ENCODE data around the gene ELMOD3.
"Not testable (repeated sequence)": the region's sequence is repeated elsewhere in the genome, so short reads cannot be mapped to it uniquely, and the experiment has no call there.

The ELMOD3 gene

DNA sequence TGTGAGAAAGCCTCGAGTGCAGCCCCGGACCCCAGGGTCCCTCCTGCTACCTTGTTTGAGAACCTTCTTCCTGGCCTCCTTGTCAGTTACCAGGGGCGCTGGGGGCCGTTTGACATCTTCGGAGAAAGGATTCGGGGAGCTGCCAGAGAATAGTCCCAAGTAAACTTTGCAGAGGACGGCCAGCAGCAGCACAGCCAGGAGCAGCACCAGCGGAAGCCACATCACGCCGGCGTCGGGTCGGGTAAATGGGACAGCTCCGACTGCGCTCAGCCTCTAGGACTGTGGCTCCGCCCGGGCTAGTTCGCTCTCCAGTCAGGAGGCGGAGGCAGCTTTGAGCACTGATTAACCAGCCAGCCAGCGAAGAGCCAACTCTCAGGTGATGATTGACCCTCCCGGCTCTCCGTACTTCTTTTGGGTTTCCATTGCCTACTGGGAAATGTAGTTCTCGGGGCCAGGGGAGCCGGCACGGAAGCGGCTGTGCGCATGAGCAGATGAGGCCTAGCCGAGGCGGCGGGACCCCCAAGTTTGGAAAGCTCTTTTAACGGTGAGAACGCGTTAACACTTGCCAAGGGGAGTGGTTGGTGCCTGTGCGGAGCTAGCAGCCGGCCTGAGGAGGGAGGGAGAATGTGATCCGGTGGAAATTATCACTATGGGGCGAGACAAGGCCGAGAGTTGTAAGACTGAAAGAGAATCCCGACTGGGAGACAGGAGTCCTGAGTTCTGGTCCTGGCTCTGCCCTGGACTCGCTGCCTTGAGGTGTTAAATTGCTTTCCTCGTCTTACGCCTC lies at the start of gene ELMOD3, which contains the start of gene RETSAT:
ELMOD3 (plus strand) TSS at position 484 of the 787 bp plus-strand sequence. CDS start 2,430 bp downstream, outside the sequence.
RETSAT (minus strand) TSS at position 243 of the 787 bp plus-strand sequence; CDS start at position 222, 21 bp downstream.
- DNase-seq (ENCODE audit: insufficient read length, low spot score) = peak; percentile 93
- peak; percentile 97 for FAIRE-seq

DNA sequence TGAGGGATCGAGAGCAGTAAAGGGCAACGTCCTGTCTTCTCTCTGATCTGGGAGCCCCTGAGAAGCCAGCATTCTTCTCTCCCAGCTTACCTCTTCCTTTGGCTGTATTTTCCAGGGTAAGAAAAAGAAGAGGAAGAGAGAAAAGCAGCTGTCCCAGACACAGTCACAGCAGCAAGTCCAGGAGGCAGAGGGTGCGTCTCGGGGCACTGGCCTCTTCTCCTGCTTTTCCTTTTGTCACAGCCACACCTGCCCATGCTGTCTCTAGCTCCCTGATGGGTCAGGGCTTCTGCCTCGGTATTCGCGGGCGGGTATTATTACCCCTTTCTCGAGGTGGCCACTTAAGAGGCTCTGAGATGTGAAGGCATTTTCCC lies 47.1 kb upstream of the ELMOD3 start:
- FAIRE-seq (no peak), DNase-seq (ENCODE audit: insufficient read length, low spot score) (no peak)

DNA sequence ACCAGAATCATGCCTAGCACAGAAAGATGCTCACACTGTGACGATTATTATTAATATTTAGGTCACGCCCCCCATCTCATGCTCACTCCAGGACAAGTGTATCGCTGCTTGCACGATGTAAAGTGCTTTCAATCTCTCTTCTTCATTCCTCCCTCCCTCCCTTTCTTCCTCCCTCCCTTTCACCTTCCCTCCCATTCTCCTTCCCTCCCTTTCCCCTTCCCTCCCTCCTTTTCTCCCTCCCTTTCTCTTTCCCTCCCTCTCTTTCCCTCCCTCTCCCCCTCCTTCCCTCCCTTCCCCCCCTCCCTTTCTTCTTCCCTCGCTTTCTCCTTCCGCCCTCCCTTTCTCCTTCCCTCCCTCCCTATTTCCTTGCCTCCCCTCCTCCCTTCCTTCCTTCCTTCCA lies 46.4 kb upstream of the ELMOD3 start:
- DNase-seq (ENCODE audit: insufficient read length, low spot score) (no peak), FAIRE-seq (no peak)

DNA sequence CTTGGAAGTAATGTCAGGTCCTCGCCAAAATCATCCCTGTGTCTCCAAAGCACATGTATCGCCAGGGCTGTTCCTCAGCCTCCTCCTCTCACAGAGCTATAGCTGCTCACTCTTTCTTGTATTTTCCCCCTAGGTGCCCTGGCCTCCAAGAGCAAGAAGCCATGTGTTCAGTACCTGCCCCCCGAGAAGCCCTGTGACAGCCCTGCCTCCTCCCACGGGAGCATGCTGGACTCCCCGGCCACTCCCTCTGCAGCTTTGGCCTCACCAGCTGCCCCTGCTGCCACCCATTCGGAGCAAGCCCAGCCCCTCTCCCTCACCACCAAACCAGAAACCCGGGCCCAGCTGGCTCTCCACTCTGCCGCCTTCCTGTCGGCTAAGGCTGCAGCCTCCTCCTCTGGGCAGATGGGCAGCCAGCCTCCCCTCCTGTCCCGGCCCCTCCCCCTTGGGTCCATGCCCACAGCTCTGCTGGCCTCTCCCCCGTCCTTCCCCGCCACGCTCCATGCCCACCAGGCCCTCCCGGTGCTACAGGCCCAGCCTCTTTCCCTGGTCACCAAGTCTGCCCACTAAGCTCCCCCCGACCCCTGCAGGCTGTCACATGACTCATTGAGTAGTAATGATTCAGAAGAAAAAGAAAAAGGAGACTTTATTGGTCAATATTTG lies 45.5 kb upstream of the ELMOD3 start:
- DNase-seq (ENCODE audit: insufficient read length, low spot score) (no peak), FAIRE-seq (no peak)

DNA sequence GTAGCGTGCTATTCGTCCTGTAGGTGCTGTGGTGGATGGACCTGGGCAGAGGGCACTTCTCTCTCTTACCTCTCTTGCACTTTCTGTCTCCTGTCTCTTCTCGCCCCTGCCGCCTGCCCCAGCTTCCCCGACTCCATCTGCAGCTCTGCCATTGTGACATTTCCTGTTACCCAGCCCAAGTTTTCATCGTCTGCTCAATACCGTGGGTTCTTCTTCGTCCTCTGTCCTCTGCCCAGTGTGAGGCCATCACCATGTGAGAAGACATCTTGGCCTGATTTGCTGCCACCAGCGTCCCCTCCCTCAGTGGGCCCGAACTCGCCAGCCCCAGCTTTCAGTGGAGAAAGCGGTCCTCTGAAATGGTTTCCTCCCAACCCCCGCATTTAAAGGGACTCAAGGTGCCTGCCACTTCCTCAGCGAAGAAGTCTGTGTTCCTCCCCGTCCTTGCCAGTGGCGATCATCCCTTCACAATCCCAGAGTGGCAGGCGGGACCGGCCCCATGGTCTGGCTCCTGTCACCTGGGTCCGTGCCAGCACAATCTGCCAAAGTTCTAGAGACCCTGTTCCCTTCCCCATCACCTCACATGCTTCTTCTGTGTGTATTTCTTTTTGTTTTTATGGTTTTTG lies 44.8 kb upstream of the ELMOD3 start:
- no peak for DNase-seq (ENCODE audit: insufficient read length, low spot score)
- no peak for FAIRE-seq

DNA sequence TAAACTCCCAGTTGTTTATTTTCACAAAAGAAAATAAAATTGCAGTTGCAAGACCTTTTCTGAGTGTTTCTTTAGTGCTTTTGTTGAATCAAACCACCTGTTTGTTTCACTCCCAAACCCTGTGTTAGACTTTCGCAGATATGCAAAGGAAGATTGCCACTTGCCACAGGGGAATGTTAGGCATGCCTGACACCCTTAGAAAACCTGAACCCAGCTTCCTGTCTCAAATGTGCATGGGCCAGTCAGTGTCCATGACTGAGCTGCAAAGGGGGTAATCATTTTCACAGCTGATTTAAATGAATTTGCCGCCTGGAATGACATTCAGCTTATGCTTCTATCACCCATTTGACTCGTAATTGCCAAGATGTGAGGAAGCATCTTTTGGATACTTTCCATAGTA lies 44.2 kb upstream of the ELMOD3 start:
- FAIRE-seq = no peak

DNA sequence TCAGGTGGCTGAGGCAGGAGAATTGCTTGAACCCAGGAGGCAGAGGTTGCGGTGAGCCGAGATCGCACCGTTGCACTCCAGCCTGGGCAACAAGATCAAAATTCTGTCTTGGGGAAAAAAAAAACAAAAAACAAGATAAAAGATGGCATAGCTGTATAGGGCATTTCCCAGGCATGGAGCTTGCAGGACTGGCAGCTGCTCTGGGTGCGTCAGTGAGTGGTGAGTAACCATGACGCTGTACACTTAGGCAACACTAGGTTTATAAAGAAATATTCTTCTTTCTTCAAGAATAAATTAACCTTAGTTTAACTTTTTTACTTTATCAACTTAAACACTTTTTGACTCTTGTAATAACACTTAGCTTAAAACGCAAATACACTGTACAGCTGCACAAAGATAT lies 42.2 kb upstream of the ELMOD3 start:
- FAIRE-seq (no peak), DNase-seq (ENCODE audit: insufficient read length, low spot score) (no peak)

More for the DNA sequence above, 44.2 kb upstream of the ELMOD3 start:
- no peak for DNase-seq (ENCODE audit: insufficient read length, low spot score)

DNA sequence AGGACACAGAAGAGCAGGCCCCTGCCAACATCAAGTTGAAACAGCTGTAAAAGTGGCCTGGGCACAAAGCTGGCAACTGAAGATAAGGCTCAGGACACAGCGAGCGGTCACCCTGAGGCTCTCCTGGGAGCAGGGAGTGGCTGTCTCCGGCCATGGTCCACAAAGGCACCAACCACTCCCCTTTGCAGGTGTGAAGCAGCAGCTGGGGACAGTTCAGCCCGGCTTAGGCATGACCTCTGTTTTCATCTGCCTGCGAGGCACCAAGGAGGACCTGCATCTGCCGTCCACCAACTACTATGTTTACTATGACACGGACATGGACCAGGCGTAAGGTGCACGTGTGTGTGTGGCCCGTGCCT lies 39.7 kb upstream of the ELMOD3 start:
- DNase-seq (ENCODE audit: insufficient read length, low spot score) (no peak), FAIRE-seq (no peak)

DNA sequence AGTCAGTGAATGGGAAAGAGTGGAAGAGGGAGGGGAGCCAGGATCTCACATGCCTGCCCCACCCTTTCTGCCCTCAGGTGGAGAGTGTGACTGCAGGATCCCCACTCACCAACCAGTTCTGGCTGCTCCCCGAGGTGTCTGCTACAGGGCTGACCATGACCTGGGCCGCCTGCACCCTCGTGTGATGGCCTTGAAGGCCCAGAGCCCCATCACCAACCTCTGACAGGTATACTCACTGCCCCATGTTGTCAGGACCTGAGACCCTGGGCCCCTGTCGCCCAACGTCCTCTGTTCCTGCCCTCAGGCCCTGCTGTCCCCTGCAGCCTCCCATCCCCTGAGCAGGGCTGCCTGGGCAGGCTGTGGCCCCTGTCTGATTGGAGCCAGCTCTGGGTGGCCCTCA lies 38.6 kb upstream of the ELMOD3 start:
- not testable (repeated sequence) for FAIRE-seq; DNase-seq (ENCODE audit: insufficient read length, low spot score)

DNA sequence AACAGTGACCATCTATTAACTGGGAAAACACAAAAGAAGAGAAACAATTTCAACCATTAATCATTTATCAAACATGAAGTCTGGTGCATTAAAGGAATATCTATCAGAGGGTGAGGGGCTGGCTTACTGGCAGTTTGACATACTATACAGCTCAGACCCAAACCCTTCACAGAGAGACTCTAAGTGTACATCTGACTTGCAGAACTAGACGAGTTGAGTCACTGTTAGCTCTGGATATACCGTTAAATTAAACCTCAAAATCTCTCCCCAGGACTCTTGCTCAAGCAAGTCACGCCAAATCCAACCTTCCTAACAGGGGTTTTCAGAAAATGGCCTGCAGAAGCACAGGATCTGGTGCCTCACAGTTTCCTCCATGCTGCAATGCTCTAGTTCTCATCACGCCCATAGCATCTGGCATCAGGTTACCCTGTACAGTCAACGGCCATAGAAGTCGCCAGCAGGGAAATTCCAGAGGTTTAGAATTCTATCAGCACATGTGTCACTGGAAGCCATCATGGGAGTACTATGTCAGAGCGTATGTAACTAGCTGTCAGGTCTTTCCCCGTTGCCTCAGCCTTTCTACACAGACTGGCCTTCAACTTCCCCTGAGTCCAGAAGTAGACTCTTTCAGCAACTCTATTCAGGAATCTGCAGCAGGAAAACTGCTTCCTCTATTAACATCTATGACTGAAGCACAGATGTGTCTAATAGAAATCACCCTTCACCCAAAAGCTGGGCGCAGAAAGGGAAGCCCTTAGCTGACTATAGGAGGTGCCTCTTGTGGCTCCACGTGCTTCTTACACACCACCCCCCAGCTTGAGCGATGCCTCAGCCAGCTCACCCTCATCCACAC lies 36.1 kb upstream of the ELMOD3 start:
- FAIRE-seq = no peak

DNA sequence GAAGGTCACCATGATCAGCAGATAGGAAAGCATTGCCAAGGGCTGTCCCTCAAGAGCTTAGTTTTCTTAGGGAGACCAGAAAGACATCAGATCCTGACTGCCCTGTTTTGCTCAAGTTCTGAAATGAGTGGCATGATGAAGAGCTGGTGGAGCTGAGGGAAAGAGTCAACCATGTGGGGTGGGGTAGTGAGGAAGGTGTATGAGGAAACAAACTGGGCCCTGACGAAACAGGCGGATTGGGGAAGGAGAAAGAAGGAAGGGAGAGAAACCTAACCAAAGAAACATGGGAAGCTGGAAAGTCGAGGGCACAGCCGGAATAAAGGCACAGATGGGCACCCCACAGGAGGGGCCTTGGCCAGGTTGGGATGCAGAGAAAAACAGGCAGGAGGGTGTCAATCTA lies 34.8 kb upstream of the ELMOD3 start:
- DNase-seq (ENCODE audit: insufficient read length, low spot score) = no peak
- FAIRE-seq = no peak

More for the DNA sequence above, 36.1 kb upstream of the ELMOD3 start:
- no peak for DNase-seq (ENCODE audit: insufficient read length, low spot score)

DNA sequence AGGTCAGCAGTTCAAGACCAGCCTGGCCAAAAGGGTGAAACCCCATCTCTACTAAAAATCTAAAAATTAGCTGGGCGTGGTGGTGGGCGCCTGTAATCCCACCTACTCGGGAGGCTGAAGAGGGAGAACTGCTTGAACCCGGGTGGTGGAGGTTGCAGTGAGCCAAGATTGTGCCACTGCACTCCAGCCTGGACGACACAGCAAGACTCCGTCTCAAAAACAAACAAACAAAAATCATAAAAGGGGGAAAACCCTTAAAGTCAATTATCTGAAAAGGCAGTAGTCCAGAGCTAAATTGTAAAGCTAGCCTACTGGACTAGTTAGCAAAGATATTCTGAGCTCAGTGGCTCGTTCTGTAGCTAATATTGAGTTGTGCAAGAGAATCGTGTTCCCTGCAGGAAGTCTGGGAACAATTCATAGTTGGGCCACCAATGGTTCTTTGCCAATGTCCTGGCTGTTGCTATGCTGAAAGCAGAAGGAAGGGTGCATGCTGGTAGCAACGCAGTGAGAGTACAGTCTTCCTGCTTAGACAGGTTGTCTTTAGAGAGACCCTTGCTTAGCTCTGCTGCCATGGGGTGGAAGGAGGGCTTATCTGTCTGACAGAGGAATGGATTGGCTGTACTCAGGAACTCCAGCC lies 31.1 kb upstream of the ELMOD3 start:
- FAIRE-seq = no peak
- DNase-seq (ENCODE audit: insufficient read length, low spot score) = no peak

DNA sequence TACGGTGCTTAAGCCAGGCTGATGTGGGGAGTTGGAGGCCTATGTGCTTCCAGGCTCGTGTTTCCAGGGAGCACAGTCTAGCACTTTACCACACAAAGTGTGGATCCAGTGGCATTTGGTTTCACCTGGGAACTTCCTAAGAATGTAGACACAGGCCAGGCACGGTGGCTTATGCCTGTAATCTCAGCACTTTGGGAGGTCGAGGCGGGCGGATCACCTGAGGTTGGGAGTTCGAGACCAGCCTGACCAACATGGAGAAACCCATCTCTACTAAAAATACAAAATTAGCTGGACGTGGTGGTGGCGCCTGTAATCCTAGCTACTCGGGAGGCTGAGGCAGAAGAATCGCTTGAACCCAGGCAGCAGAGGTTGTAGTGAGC lies 30.6 kb upstream of the ELMOD3 start:
- DNase-seq (ENCODE audit: insufficient read length, low spot score); FAIRE-seq: not testable (repeated sequence)

DNA sequence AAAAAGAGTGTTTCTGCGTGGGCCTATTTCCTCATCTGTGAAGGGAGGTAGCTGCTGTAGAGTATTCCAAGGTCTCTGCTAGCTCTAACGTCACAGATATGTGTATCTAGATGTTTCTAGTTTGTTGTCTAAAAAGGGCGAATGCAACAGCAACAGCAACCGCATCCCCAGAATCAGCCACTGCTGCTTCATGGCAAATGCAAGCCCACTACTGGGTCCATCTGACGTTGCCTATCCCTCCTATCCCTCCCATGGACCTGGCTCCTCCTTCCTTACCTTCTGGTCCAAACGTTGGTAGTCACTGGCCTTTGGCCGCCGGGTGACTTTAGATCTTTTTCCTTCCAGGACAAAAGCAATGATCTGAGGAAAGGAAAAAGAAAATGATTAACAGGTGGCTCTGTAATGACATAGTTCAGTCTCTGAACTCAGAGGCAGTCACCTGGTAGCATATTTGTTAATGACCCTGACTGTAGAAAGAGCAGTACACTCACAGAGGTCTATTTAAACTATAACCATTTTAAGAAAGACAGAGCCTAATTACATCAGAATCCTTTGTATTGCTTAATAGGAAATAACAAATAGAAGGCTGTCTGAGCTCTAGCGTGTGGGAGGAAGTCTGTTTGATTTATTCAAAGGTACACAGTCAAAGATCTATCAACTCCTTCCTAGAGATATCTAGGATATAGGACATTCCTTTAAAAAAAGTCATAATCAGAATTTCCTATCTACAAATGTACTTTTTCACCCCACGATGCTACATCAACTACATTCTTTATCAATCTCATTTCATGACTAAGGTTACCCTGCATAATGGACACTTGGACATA lies 29.7 kb upstream of the ELMOD3 start:
- no peak for DNase-seq (ENCODE audit: insufficient read length, low spot score)
- no peak for FAIRE-seq

DNA sequence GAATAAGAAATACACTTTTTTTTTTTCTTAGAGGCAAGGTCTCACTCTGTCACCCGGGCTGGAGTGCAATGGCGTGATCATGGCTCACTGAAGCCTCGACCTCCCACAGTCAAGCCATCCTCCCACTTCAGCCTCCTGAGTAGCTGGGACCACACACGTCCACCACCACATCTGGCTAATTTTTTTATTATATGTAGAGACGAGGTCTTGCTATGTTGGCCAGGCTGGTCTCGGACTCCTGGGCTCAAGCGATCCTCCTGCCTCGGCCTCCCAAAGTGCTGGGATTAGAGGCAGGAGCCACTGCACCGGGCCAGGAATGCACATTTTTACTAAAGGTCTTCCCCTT lies 29.1 kb upstream of the ELMOD3 start:
- FAIRE-seq (no peak), DNase-seq (ENCODE audit: insufficient read length, low spot score) (no peak)

DNA sequence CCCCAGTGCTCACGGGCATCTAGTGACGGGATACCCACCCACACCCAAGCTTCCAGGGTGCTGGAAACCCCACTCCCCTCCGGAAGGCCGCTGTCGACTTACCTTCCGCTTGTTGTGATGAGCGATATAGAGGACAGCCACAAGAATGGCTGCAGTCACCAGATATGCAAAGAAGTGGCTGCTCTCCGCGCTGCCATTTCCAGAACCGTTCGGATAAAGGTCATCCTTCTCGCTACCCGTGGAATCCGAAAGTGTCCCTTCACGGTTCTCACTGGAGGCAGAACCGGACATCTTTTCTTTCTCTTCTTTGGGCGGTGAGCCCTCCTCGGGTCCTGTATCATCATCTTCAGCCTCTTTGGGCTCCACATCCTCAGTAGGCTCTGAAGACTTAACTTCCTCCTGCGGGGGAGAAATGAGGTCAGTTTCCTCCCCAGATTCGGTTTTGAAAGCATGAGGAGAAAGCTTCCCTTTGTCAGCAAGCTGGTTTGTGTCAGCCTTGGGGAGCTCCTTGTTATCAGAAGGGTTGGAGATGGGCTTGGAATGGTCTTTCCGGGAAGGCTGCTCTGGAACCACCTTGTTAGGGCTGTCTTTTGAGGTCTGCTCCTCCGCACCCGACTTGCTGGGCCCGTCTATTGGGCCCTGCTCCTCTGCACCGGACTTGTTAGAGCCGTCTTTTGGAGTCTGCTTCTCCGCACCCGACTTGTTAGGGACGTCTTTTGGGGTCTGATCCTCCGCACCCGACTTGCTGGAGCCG lies 28.0 kb upstream of the ELMOD3 start:
- peak; percentile 39 for DNase-seq (ENCODE audit: insufficient read length, low spot score)
- peak; percentile 47 for FAIRE-seq

DNA sequence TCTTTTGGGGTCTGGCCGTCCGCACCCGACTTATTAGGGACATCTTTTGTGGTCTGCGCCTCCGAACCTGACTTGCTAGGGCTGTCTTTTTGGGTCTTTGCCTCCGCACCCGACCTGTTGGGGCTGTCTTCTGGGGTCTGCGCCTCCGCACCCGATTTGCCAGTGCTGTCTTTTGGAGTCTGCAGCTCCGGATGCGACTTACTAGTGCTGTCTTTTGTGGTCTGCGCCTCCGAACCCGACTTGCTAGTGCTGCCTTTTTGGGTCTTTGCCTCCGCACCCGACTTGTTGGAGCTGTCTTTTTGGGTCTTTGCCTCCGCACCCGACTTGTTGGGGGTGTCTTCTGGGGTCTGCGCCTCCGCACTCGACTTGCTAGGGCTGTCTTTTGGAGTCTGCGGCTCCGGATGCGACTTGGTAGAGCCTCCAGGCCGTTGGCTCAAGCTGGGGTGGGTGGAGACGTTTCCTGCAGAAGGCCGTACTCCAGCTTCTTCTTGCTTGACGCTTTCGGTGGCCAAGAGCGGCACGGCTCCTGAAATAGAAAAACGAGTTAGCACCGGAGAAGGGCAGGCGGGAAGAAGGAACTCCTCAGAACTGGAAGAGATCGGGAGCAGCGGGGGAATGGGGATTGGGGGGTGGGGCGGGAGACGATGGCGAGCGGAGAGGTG lies 27.3 kb upstream of the ELMOD3 start:
- FAIRE-seq (no peak), DNase-seq (ENCODE audit: insufficient read length, low spot score) (peak; percentile 32)

Measured in GM19239 (cell line).